Neutrophil (primary cell): Measurements from ENCODE around the gene TAF1.
"Not testable (repeated sequence)": the region's sequence is repeated elsewhere in the genome, so short reads cannot be mapped to it uniquely, and the experiment has no call there.

Experiments
- H3K27ac ChIP-seq: fragments of 200-600 bp; sonication (generic); 2 replicates; pipeline ENCODE4 v1.5.1; 2016; ENCODE audit warnings: mild to moderate bottlenecking, moderate library complexity
- H3K27me3 ChIP-seq: fragments of 200-600 bp; sonication (generic); 2 replicates; pipeline ENCODE4 v1.6.0; 2016; ENCODE audit warnings: mild to moderate bottlenecking
- H3K36me3 ChIP-seq: fragments of 200-600 bp; sonication (generic); 2 replicates; pipeline ENCODE4 v1.5.1; 2017
- H3K4me1 ChIP-seq, 2 experiments: fragments of 200-600 bp in 1 of 2; sonication (generic) in 1 of 2; 1 replicate in 1 of 2; 2 replicates in 1 of 2; pipeline versions ENCODE4 v1.5.1 to v1.6.1; 2013 to 2016; ENCODE audit warnings: low read depth in 1 of 2, low read length in 1 of 2, mild to moderate bottlenecking in 1 of 2, moderate library complexity in 1 of 2; ENCODE audit not compliant: control insufficient read depth in 1 of 2, insufficient read depth in 1 of 2
- H3K4me3 ChIP-seq, 2 experiments: fragments of 200-600 bp in 1 of 2; sonication (generic) in 1 of 2; 1 replicate in 1 of 2; 2 replicates in 1 of 2; pipeline ENCODE4 v1.5.1; 2013 to 2016; ENCODE audit warnings: low read depth in 1 of 2, low read length in 1 of 2, mild to moderate bottlenecking in 1 of 2, moderate library complexity in 1 of 2
- H3K9me3 ChIP-seq: fragments of 200-600 bp; sonication (generic); 2 replicates; pipeline ENCODE4 v1.5.1; 2016
- TF ChIP-seq, protein P1 (sequence below): fragments of 200-600 bp; sonication (generic); IDR thresholded peaks from 2 replicates; pipeline ENCODE4 v1.5.1; 2016; ENCODE audit warnings: antibody characterized with exemption

The TAF1 gene

DNA sequence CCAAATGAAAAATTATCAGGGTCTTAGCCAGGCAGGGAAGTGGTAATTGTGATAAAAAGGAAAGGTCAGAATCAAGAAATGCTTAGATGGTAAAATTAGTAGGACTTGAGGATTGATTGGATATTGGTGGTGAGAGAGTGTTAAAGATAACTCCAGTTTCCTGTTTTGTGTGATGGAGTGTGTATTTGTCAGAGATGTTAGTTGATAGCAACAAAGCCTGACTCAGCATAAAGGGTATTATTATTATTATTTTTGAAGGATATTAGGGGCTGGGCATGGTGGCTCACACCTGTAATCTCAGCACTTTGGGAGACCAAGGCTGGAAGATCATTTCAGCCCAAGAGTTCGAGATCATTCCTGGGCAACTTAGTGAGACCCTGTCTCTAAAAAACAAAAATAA lies 143.1 kb downstream of the TAF1 start:
- no peaks in the 10 kb centered on the region for H3K36me3 ChIP-seq
- no peaks in the 10 kb centered on the region for H3K9me3 ChIP-seq
- TF ChIP-seq, protein P1, sequence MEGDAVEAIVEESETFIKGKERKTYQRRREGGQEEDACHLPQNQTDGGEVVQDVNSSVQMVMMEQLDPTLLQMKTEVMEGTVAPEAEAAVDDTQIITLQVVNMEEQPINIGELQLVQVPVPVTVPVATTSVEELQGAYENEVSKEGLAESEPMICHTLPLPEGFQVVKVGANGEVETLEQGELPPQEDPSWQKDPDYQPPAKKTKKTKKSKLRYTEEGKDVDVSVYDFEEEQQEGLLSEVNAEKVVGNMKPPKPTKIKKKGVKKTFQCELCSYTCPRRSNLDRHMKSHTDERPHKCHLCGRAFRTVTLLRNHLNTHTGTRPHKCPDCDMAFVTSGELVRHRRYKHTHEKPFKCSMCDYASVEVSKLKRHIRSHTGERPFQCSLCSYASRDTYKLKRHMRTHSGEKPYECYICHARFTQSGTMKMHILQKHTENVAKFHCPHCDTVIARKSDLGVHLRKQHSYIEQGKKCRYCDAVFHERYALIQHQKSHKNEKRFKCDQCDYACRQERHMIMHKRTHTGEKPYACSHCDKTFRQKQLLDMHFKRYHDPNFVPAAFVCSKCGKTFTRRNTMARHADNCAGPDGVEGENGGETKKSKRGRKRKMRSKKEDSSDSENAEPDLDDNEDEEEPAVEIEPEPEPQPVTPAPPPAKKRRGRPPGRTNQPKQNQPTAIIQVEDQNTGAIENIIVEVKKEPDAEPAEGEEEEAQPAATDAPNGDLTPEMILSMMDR: no peak
- peaks cover 0 to under 1% of the 10 kb centered on the region in 2 experiments for H3K4me1 ChIP-seq
- no peak overlapping the region for H3K4me3 ChIP-seq
- H3K27ac ChIP-seq: no peak overlapping the region
- H3K27me3 ChIP-seq: no peaks in the 10 kb centered on the region

DNA sequence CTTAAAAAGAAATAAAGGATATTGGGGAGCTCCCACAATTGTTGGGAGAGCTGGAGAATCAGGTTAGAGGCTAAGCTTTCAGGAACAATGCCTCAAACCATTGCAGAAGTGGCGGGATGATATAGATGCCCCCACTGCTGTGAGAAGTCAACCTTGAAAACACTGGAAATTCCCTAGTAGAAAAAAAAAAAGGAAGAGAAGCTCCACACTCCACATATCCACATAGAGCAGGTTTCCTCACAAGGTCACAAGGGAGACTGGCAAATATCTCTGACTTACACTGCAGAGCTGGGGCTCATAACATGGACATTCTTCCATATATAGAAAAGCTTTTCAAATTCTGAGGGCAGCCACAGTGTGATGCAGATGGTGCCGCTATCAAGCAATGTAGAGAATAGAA lies 144.0 kb downstream of the TAF1 start:
- H3K27ac ChIP-seq: no peak overlapping the region
- no peak overlapping the region for H3K4me3 ChIP-seq
- H3K9me3 ChIP-seq: no peaks in the 10 kb centered on the region
- TF ChIP-seq, protein P1: no peak
- H3K36me3 ChIP-seq: no peaks in the 10 kb centered on the region
- no peaks in the 10 kb centered on the region for H3K27me3 ChIP-seq
- H3K4me1 ChIP-seq: peaks cover 5% of the 10 kb centered on the region in 2 experiments

- H3K27me3 ChIP-seq, H3K27ac ChIP-seq, H3K4me1 ChIP-seq, H3K9me3 ChIP-seq, H3K36me3 ChIP-seq, H3K4me3 ChIP-seq: not testable (repeated sequence)
Observed at GRCh38 chrX:71513731-71514130, 147.6 kb downstream of the TAF1 start.

GRCh38 chrX:71514367-71515037 lies 148.3 kb downstream of the TAF1 start:
- H3K4me3 ChIP-seq: peak overlapping the region in 1 of 2 experiments; percentile 38
- H3K4me1 ChIP-seq: peaks cover 5% of the 10 kb centered on the region in 2 experiments
- no peaks in the 10 kb centered on the region for H3K27me3 ChIP-seq
- H3K9me3 ChIP-seq: no peaks in the 10 kb centered on the region
- no peaks in the 10 kb centered on the region for H3K36me3 ChIP-seq
- TF ChIP-seq, protein P1: no peak
- peak overlapping the region; percentile 66 for H3K27ac ChIP-seq

DNA sequence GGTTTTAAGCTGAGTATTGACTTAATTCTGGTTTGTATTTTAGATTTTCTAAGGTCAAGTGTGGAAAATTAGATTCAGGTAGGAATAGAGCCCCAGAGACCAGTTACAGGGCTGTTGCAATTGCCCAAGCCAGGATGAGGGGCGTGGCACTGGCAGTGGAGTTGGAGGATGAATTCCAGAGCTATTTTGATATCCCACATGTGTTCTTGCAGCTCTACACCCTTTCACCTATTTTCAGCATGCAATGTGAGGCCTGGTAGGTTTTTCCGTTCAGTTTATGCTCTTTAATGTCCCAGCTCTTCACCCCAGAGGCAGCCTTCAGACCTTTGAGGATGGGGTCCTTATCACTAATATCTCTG lies 148.9 kb downstream of the TAF1 start:
- Histone ChIP-seq H3K36me3 (no peaks in the 10 kb centered on the region), H3K9me3 (no peaks in the 10 kb centered on the region), H3K27ac (peak overlapping the region; percentile 66), H3K27me3 (no peaks in the 10 kb centered on the region), H3K4me3 (no peak overlapping the region), H3K4me1 (peaks cover 5% of the 10 kb centered on the region in 2 experiments)
- TF ChIP-seq, protein P1: no peak
